Hepatocyte (in vitro differentiated cells): ENCODE results near the gene NABP2.

Experiments used
- CTCF ChIP-seq: fragments of 200-600 bp; sonication (generic); IDR thresholded peaks from 2 replicates; pipeline ENCODE4 v1.5.1; 2016; ENCODE audit warnings: antibody characterized with exemption, mild to moderate bottlenecking; ENCODE audit not compliant: poor library complexity
- EZH2phosphoT487 ChIP-seq: fragments of 200-600 bp; sonication (generic); IDR thresholded peaks from one replicate; pipeline ENCODE4 v1.6.1; 2018; ENCODE audit warnings: antibody characterized with exemption, mild to moderate bottlenecking, low read depth, moderate library complexity; ENCODE audit not compliant: unreplicated experiment, severe bottlenecking

- TF ChIP-seq CTCF, result no peak
- TF ChIP-seq EZH2phosphoT487, result no peak
Measured at GRCh38 chr12:56188778-56189098, 35.4 kb upstream of the NABP2 start.
